ENCODE data around the gene UNC93A.

- TF ChIP-seq ZNF274 (IDR thresholded peaks at IDR 0.05; ENCODE audit: low read depth, low read length) (no peak), MAX (IDR thresholded peaks at IDR 0.05) (no peak), POLR2AphosphoS5 (IDR thresholded peaks at IDR 0.05; ENCODE audit: low read depth, low read length) (no peak), CTCF (IDR thresholded peaks at IDR 0.05 in 2 of 3, conservative IDR thresholded peaks at IDR 0.05 in 1 of 3; ENCODE audit: borderline replicate concordance in 1 of 3, insufficient read depth in 1 of 3, low read depth in 2 of 3, low read length in 2 of 3) (no peak), JUND (IDR thresholded peaks at IDR 0.05) (no peak), YY1 (IDR thresholded peaks at IDR 0.05; ENCODE audit: extremely low read depth, insufficient replicate concordance, low read depth, low read length) (no peak), ZBTB33 (IDR thresholded peaks at IDR 0.05; ENCODE audit: extremely low read depth, insufficient replicate concordance, low read length) (no peak), POLR2A (IDR thresholded peaks at IDR 0.05; ENCODE audit: borderline replicate concordance, extremely low read depth, insufficient read depth, insufficient read length) (no peak)
Observed at GRCh38 chr6:167300902-167301777, 10.0 kb downstream of the UNC93A start.

All from HCT116 (cell line).